ENCODE data around the gene TTBK2.

GRCh38 chr15:42825599-42825998, 95.0 kb downstream of the TTBK2 start:
- TF ChIP-seq CTCF (IDR thresholded peaks at IDR 0.05 in 4 of 5, conservative IDR thresholded peaks at IDR 0.05 in 1 of 5) (no peak), POLR2A (IDR thresholded peaks at IDR 0.05) (no peak)

Measured in gastrocnemius medialis (tissue), 4 donors.